Endothelial cell (in vitro differentiated cells): ENCODE results near the gene LAIR1. TPM values are rescaled to one million over a fixed set of nuclear protein-coding genes. Genes with fewer than 3 reads are reported as not detected.
"Not testable (repeated sequence)": the region's sequence is repeated elsewhere in the genome, so short reads cannot be mapped to it uniquely, and the experiment has no call there.

ENCODE experiments used
- DNase-seq: peaks from one replicate; pipeline ENCODE4 v3.0.0; 2021; ENCODE audit warnings: low spot score
- H3K27ac Mint-ChIP-seq: one replicate; pipeline ENCODE4 v1.8.0; 2021; ENCODE audit warnings: mixed read lengths, inconsistent platforms; ENCODE audit not compliant: unreplicated experiment
- H3K27me3 Mint-ChIP-seq: one replicate; pipeline ENCODE4 v1.8.0; 2021; ENCODE audit warnings: mild to moderate bottlenecking, moderate library complexity, mixed read lengths, inconsistent platforms; ENCODE audit not compliant: unreplicated experiment
- H3K36me3 Mint-ChIP-seq: one replicate; pipeline ENCODE4 v1.8.0; 2021; ENCODE audit warnings: mild to moderate bottlenecking, low read depth, mixed read lengths, inconsistent platforms; ENCODE audit not compliant: unreplicated experiment
- H3K4me1 Mint-ChIP-seq: one replicate; pipeline ENCODE4 v1.8.0; 2021; ENCODE audit warnings: mild to moderate bottlenecking, mixed read lengths, inconsistent platforms; ENCODE audit not compliant: unreplicated experiment
- H3K4me3 Mint-ChIP-seq: one replicate; pipeline ENCODE4 v1.8.0; 2021; ENCODE audit warnings: mild to moderate bottlenecking, mixed read lengths, inconsistent platforms; ENCODE audit not compliant: unreplicated experiment
- H3K9me3 Mint-ChIP-seq: one replicate; pipeline ENCODE4 v1.8.0; 2021; ENCODE audit warnings: mixed read lengths, inconsistent platforms; ENCODE audit not compliant: unreplicated experiment
- total RNA-seq: library from RNA; stranded (reverse); fragmentation: NEBNext Ultra II Directional; extraction: Animal tissue kit (Norgen Biotek cat#: 25700); gene quantifications from one replicate; pipeline ENCODE4 v1.2.1, GENCODE V29; 2021; ENCODE audit not compliant: unreplicated experiment
- TF ChIP-seq, protein P1 (sequence below): fragments of 200-600 bp; sonication (generic); IDR thresholded peaks from one replicate; pipeline ENCODE4 v1.5.0; 2021; ENCODE audit warnings: antibody characterized with exemption; ENCODE audit not compliant: unreplicated experiment

The LAIR1 gene
- total RNA-seq, 1 donor from 2014 or later = 2.1 TPM

GRCh38 chr19:54380897-54381296 is 16.2 kb upstream of the LAIR1 start:
- no peaks in the 10 kb centered on the region for H3K27me3 Mint-ChIP-seq
- TF ChIP-seq, protein P1, sequence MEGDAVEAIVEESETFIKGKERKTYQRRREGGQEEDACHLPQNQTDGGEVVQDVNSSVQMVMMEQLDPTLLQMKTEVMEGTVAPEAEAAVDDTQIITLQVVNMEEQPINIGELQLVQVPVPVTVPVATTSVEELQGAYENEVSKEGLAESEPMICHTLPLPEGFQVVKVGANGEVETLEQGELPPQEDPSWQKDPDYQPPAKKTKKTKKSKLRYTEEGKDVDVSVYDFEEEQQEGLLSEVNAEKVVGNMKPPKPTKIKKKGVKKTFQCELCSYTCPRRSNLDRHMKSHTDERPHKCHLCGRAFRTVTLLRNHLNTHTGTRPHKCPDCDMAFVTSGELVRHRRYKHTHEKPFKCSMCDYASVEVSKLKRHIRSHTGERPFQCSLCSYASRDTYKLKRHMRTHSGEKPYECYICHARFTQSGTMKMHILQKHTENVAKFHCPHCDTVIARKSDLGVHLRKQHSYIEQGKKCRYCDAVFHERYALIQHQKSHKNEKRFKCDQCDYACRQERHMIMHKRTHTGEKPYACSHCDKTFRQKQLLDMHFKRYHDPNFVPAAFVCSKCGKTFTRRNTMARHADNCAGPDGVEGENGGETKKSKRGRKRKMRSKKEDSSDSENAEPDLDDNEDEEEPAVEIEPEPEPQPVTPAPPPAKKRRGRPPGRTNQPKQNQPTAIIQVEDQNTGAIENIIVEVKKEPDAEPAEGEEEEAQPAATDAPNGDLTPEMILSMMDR = no peak
- no peak overlapping the region for H3K27ac Mint-ChIP-seq
- no peaks in the 10 kb centered on the region for H3K36me3 Mint-ChIP-seq
- H3K4me1 Mint-ChIP-seq = no peaks in the 10 kb centered on the region
- no peak for DNase-seq
- H3K4me3 Mint-ChIP-seq = no peak overlapping the region
- H3K9me3 Mint-ChIP-seq = no peaks in the 10 kb centered on the region

DNA sequence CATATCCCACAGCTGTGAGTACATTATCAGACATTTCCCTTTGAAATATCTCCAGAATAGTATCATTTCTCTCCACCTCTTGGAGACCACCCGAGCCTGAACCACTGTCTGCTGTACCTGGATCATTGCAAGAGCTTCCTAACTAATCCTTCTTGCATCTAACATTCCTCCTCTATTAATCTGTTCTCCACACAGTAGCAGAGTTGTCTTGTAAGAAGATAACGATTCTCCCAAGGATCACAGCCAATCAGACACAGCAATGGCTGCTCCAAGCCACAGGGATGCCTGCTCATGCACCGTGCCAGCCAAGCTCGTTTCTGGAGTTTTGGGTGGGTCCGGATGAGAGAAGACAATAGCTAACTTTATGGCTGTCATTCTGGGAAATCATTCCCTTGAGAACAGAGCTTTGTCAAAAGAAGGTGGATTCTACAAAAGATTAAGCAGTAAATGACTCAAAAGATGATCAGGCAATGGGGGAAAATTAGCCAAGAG is 14.5 kb upstream of the LAIR1 start:
- DNase-seq = no peak
- Mint-ChIP-seq H3K4me3 (no peak overlapping the region), H3K4me1 (no peaks in the 10 kb centered on the region), H3K27ac (no peak overlapping the region), H3K9me3 (no peaks in the 10 kb centered on the region), H3K27me3 (no peaks in the 10 kb centered on the region), H3K36me3 (no peaks in the 10 kb centered on the region)
- TF ChIP-seq, protein P1 = no peak

DNA sequence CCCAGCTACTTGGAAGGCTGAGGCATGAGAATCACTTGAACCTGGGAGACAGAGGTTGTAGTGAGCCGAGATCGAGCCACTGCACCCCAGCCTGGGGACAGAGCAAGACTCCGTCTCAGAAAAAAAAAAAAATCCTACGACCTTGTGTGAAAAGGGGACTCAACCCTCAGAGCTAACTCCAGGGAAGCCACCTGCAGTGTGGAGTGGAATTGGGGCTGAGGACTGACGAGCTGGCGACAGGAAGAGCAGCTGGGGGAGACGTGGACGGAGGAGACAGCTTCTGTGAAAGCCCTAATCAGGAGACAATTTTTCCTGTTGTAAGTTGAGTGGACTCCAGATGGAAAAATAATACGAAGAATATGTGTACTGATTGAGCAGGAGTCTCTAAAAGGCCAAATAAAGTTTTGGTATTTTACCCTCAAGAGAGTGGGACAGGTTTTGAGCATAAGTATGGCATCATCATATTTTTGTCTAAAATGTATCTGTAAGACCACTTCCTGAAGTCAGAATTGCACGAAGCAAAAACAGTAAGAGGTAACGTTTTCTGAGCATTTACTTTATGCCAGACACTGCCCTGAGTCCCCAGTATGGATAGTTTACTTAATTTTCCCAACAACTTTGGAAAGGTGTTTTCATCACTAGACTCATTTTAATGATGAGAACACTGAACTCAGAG is 12.0 kb upstream of the LAIR1 start:
- no peaks in the 10 kb centered on the region for H3K4me1 Mint-ChIP-seq
- H3K36me3 Mint-ChIP-seq = no peaks in the 10 kb centered on the region
- no peaks in the 10 kb centered on the region for H3K27me3 Mint-ChIP-seq
- H3K9me3 Mint-ChIP-seq = no peaks in the 10 kb centered on the region
- H3K4me3 Mint-ChIP-seq = no peak overlapping the region
- no peak for DNase-seq
- no peak overlapping the region for H3K27ac Mint-ChIP-seq
- TF ChIP-seq, protein P1 = no peak

GRCh38 chr19:54375181-54375938 is 10.6 kb upstream of the LAIR1 start:
- DNase-seq, H3K27ac Mint-ChIP-seq, H3K9me3 Mint-ChIP-seq, H3K4me3 Mint-ChIP-seq, H3K27me3 Mint-ChIP-seq, H3K36me3 Mint-ChIP-seq, H3K4me1 Mint-ChIP-seq: not testable (repeated sequence)

GRCh38 chr19:54373781-54374631 is 9.3 kb upstream of the LAIR1 start:
- Mint-ChIP-seq H3K27ac (no peak overlapping the region), H3K36me3 (no peaks in the 10 kb centered on the region), H3K27me3 (no peaks in the 10 kb centered on the region), H3K9me3 (no peaks in the 10 kb centered on the region), H3K4me1 (no peaks in the 10 kb centered on the region), H3K4me3 (no peak overlapping the region)
- TF ChIP-seq, protein P1 = no peak
- DNase-seq = no peak

DNA sequence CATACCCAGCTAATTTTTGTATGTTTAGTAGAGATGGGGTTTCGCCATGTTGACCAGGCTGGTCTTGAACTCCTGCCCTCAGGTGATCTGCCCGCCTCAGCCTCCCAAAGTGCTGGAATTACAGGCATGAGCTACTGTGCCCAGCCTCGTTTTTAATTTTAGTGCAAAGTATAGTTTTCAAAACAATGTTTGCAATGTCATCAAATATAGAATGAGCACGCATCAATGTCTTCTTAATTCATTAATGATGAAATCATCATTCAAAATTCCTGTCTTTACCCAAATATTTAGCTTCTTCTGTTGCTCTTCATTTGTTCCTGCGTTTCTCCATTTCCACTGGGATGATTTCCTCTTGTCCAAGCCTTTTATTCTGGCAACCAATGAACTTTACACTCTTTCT is 6.7 kb upstream of the LAIR1 start:
- not testable (repeated sequence) for H3K36me3 Mint-ChIP-seq, H3K27ac Mint-ChIP-seq, H3K4me3 Mint-ChIP-seq, H3K27me3 Mint-ChIP-seq, DNase-seq, H3K4me1 Mint-ChIP-seq, H3K9me3 Mint-ChIP-seq

DNA sequence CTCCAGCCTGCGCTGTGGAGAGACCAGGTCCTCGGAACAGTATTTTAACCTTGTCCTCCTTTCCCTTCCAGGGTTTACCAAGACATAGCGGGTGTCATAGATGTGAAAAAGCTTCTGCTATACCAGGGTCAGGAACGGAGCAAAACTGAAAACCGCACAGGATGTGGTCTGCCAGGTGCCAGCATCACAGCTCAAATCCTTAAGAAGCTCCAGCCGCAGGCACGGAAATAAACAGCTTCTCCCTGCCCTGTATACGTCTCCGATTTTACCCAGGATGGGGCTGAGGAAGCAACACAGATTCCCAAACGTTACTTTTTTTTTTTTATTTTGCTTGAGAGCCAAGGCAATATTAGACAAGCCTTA is 5.7 kb upstream of the LAIR1 start:
- H3K9me3 Mint-ChIP-seq = not testable (repeated sequence)

More for the DNA sequence above, 5.7 kb upstream of the LAIR1 start:
- H3K36me3 Mint-ChIP-seq, H3K27ac Mint-ChIP-seq, H3K4me1 Mint-ChIP-seq, DNase-seq, H3K27me3 Mint-ChIP-seq, H3K4me3 Mint-ChIP-seq: not testable (repeated sequence)
